ENCODE data around the gene PCP4L1. TPM values are rescaled to one million over a fixed set of nuclear protein-coding genes. Genes with fewer than 3 reads are reported as not detected.

PCP4L1 gene
- total RNA-seq, 1 experiment from 2014 or later: not detected

DNA sequence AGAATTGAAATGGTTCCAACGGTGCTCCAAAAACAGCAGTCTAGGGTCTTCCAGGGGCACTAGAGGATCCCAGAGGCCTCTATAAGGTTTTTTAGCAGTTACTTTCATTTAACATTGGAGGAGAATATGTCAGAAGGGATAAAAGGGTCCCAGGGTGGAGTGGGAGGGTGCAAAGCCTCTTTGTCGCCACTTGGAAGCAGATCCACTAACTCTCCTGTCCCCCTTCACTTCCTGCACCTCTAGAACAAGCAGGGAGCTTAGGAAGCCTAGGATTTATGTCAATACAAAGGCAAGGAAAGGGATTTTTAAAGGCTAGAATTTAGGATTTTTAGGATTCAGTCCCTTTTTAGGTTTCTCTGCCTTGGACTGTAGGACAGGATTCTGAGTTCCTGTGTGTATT is 8.3 kb downstream of the PCP4L1 start:
- Histone ChIP-seq H4K20me1 (ENCODE audit: insufficient read depth) (no peaks in the 10 kb centered on the region), H3K4me3 (no peak overlapping the region), H3F3A (ENCODE audit: insufficient read depth, low read depth) (no peaks in the 10 kb centered on the region), H3K27ac (no peak overlapping the region), H3K9me3 (ENCODE audit: insufficient read depth, low read depth) (no peaks in the 10 kb centered on the region), H3K4me2 (no peak overlapping the region), H3K36me3 (ENCODE audit: low read depth) (no peaks in the 10 kb centered on the region), H3K79me2 (ENCODE audit: low read depth) (no peaks in the 10 kb centered on the region), H2AFZ (no peak overlapping the region; the same call in 1 of the 2 replicates), H3K4me1 (replicated peaks; ENCODE audit: insufficient read depth) (peaks cover under 1% of the 10 kb centered on the region; the same call in 1 of the 2 replicates), H3K27me3 (ENCODE audit: insufficient read depth, low read depth) (0 out of 2 replicates have a peak, but pooled peaks cover 4% of the 10 kb centered on the region), H3K9me2 (ENCODE audit: insufficient read depth) (no peaks in the 10 kb centered on the region)
- BruUV-seq (replicated peaks): no TSS peak
- POLR2A ChIA-PET (ENCODE audit: unreplicated experiment): no interaction called here
- no peak for DNase-seq
- TF ChIP-seq, protein P1, sequence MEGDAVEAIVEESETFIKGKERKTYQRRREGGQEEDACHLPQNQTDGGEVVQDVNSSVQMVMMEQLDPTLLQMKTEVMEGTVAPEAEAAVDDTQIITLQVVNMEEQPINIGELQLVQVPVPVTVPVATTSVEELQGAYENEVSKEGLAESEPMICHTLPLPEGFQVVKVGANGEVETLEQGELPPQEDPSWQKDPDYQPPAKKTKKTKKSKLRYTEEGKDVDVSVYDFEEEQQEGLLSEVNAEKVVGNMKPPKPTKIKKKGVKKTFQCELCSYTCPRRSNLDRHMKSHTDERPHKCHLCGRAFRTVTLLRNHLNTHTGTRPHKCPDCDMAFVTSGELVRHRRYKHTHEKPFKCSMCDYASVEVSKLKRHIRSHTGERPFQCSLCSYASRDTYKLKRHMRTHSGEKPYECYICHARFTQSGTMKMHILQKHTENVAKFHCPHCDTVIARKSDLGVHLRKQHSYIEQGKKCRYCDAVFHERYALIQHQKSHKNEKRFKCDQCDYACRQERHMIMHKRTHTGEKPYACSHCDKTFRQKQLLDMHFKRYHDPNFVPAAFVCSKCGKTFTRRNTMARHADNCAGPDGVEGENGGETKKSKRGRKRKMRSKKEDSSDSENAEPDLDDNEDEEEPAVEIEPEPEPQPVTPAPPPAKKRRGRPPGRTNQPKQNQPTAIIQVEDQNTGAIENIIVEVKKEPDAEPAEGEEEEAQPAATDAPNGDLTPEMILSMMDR (conservative IDR thresholded peaks at IDR 0.05): no peak
- TF ChIP-seq EZH2 (IDR thresholded peaks at IDR 0.05; ENCODE audit: low read depth): no peak
- CTCF ChIA-PET: no interaction called here
- intact Hi-C loops (cut with micrococcal nuclease; ENCODE audit: unreplicated experiment): no loop called here

DNA sequence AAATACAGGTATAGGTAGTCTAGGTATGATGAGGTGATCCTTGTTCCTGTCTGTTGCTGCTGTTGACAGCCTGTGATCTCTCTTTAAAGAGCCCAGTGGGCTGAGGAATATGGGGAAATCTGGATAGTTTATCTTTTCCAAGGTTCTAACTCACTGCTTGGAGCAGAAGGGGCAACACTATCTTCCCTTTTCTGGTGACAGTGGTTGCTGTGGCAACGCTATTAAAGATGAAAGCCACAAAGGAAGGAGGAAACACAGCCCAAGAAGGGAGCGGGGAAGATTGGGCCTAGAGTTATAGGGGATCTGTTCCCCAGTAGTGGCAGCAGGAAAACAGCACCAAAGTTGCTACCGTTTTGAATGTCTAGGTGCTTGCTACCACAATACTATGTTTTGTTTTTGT is 8.8 kb downstream of the PCP4L1 start:
- Histone ChIP-seq H3K79me2 (ENCODE audit: low read depth) (no peaks in the 10 kb centered on the region), H3F3A (ENCODE audit: insufficient read depth, low read depth) (no peaks in the 10 kb centered on the region), H3K36me3 (ENCODE audit: low read depth) (no peaks in the 10 kb centered on the region), H3K27ac (no peak overlapping the region), H4K20me1 (ENCODE audit: insufficient read depth) (no peaks in the 10 kb centered on the region), H3K9me3 (ENCODE audit: insufficient read depth, low read depth) (no peaks in the 10 kb centered on the region), H3K4me3 (no peak overlapping the region), H3K9me2 (ENCODE audit: insufficient read depth) (no peaks in the 10 kb centered on the region), H2AFZ (no peak overlapping the region), H3K4me2 (no peak overlapping the region), H3K4me1 (replicated peaks; ENCODE audit: insufficient read depth) (no peaks in the 10 kb centered on the region), H3K27me3 (ENCODE audit: insufficient read depth, low read depth) (0 out of 2 replicates have a peak, but pooled peaks cover 4% of the 10 kb centered on the region)
- ChIA-PET POLR2A (ENCODE audit: unreplicated experiment) (no interaction called here), CTCF (no interaction called here)
- intact Hi-C loops (cut with micrococcal nuclease; ENCODE audit: unreplicated experiment): no loop called here
- BruUV-seq (replicated peaks): no TSS peak
- TF ChIP-seq EZH2 (IDR thresholded peaks at IDR 0.05; ENCODE audit: low read depth): no peak
- TF ChIP-seq, protein P1 (conservative IDR thresholded peaks at IDR 0.05): no peak
- no peak for DNase-seq

DNA sequence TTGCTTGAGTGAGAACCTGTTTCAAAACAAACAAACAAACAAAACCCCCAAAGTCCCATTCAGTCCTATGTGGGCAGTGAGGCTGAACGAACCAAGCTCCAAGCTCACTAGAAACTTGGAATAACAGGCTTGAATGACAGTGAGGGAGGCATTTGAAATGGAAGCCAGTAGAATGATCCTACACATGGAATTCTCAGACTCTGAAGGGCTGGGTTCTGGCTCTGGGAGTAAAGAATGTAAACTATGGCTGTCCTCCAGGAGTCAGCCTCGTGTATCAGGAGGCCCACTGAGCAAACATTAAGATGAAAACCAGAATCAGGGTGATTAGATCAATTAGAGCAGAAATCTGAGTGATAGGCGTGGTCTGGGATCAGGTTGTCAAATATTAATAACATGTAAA is 14.9 kb downstream of the PCP4L1 start:
- Histone ChIP-seq H3K9me2 (ENCODE audit: insufficient read depth) (no peaks in the 10 kb centered on the region), H3K27ac (no peak overlapping the region), H3K36me3 (ENCODE audit: low read depth) (no peaks in the 10 kb centered on the region), H4K20me1 (ENCODE audit: insufficient read depth) (no peaks in the 10 kb centered on the region), H3F3A (ENCODE audit: insufficient read depth, low read depth) (no peaks in the 10 kb centered on the region), H3K4me1 (replicated peaks; ENCODE audit: insufficient read depth) (no peaks in the 10 kb centered on the region), H3K9me3 (ENCODE audit: insufficient read depth, low read depth) (no peaks in the 10 kb centered on the region), H2AFZ (no peak overlapping the region), H3K4me3 (no peak overlapping the region), H3K4me2 (no peak overlapping the region), H3K79me2 (ENCODE audit: low read depth) (no peaks in the 10 kb centered on the region), H3K27me3 (ENCODE audit: insufficient read depth, low read depth) (no peaks in the 10 kb centered on the region; the same call in 1 of the 2 replicates)
- BruUV-seq (replicated peaks): no TSS peak
- intact Hi-C loops (cut with micrococcal nuclease; ENCODE audit: unreplicated experiment): no loop called here
- POLR2A ChIA-PET (ENCODE audit: unreplicated experiment): no interaction called here
- TF ChIP-seq EZH2 (IDR thresholded peaks at IDR 0.05; ENCODE audit: low read depth): no peak
- TF ChIP-seq, protein P1 (conservative IDR thresholded peaks at IDR 0.05): no peak
- no peak for DNase-seq
- CTCF ChIA-PET: no interaction called here

All from PC-9 (cell line).